ENCODE results near the gene AFTPH. TPM values are rescaled to one million over a fixed set of nuclear protein-coding genes. Genes with fewer than 3 reads are reported as not detected.
A peak's percentile ranks its signal among the peaks of the same experiment; 100 is the strongest.

AFTPH gene
- total RNA-seq, 3 donors from 2014 or later (not counting 1 experiment from before 2014, with no cell fraction given), result 28.9 to 39.6 (median 39.5) TPM

DNA sequence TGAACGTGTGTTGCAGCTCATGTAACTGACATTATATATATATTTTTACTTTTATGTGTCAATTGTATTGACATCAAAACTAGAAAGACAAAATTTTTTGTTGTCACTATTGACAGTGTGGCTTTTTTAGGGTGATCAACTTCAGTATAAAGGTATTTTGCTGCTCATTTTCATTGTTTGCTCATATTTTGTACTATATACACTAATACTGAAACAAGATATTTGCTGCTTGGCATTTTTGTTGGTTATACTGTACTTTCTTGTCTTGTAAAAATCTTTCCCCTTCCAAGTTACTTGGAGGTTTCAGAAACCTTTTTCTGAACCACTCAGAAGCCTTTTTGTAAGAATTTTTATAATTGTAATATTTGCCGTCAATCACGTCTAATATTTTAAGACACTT is 16.5 kb downstream of the AFTPH start:
- Histone ChIP-seq H3K27me3 (ENCODE audit: control insufficient read depth, insufficient read depth, low read length) (no peaks in the 10 kb centered on the region), H3K36me3 (ENCODE audit: control insufficient read depth, insufficient read depth, low read length) (peaks cover 2% of the 10 kb centered on the region), H3K4me3 (ENCODE audit: low read length) (no peak overlapping the region), H3K27ac (ENCODE audit: low read length) (no peak overlapping the region), H3K4me1 (ENCODE audit: control insufficient read depth, insufficient read depth, low read length) (no peaks in the 10 kb centered on the region), H3K9me3 (ENCODE audit: control insufficient read depth, insufficient read depth, low read length) (no peaks in the 10 kb centered on the region)
- no peak for DNase-seq
- H3K36me3 Mint-ChIP-seq, result no peaks in the 10 kb centered on the region
- no peak overlapping the region for H3K27ac Mint-ChIP-seq
- ATAC-seq, result no peak
- peaks cover 45 to 49% of the 10 kb centered on the region in 2 donors for H3K4me1 Mint-ChIP-seq
- intact Hi-C loops (cut with micrococcal nuclease), result no loop called here
- WGBS (ENCODE audit: insufficient coverage), result no CpG with 5 or more reads among the region's 3 CpGs
- no peak overlapping the region for H3K4me3 Mint-ChIP-seq
- no peaks in the 10 kb centered on the region for H3K9me3 Mint-ChIP-seq
- TF ChIP-seq, protein P1, sequence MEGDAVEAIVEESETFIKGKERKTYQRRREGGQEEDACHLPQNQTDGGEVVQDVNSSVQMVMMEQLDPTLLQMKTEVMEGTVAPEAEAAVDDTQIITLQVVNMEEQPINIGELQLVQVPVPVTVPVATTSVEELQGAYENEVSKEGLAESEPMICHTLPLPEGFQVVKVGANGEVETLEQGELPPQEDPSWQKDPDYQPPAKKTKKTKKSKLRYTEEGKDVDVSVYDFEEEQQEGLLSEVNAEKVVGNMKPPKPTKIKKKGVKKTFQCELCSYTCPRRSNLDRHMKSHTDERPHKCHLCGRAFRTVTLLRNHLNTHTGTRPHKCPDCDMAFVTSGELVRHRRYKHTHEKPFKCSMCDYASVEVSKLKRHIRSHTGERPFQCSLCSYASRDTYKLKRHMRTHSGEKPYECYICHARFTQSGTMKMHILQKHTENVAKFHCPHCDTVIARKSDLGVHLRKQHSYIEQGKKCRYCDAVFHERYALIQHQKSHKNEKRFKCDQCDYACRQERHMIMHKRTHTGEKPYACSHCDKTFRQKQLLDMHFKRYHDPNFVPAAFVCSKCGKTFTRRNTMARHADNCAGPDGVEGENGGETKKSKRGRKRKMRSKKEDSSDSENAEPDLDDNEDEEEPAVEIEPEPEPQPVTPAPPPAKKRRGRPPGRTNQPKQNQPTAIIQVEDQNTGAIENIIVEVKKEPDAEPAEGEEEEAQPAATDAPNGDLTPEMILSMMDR (IDR thresholded peaks at IDR 0.05), result no peak
- no peaks in the 10 kb centered on the region for H3K27me3 Mint-ChIP-seq (ENCODE audit: low read depth in 2 of 2)

DNA sequence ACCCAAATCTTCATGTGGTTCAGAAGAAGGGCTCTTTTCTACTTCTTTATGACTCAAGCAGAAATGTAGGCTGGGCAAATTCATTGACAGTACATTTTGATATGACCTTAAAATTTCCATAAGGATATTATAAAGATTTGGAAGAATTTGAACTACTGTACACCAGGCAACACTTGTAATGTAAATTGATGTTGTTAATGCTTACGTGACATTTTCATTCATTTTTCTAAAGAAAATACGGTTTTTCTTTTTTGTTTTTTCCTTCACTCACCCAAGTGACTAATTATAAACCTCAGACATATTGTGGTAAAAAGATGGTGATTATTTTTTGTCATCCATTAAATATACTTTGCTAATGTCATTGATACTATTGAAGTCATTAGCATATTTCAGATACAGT is 17.4 kb downstream of the AFTPH start:
- Histone ChIP-seq H3K36me3 (ENCODE audit: control insufficient read depth, insufficient read depth, low read length) (peaks cover 2% of the 10 kb centered on the region), H3K9me3 (ENCODE audit: control insufficient read depth, insufficient read depth, low read length) (no peaks in the 10 kb centered on the region), H3K27ac (ENCODE audit: low read length) (no peak overlapping the region), H3K4me3 (ENCODE audit: low read length) (no peak overlapping the region), H3K27me3 (ENCODE audit: control insufficient read depth, insufficient read depth, low read length) (no peaks in the 10 kb centered on the region), H3K4me1 (ENCODE audit: control insufficient read depth, insufficient read depth, low read length) (no peaks in the 10 kb centered on the region)
- no peaks in the 10 kb centered on the region for H3K9me3 Mint-ChIP-seq
- H3K36me3 Mint-ChIP-seq, result no peaks in the 10 kb centered on the region
- no peak for DNase-seq
- no peak overlapping the region for H3K27ac Mint-ChIP-seq
- no peak overlapping the region for H3K4me3 Mint-ChIP-seq
- intact Hi-C loops (cut with micrococcal nuclease), result no loop called here
- no peaks in the 10 kb centered on the region for H3K27me3 Mint-ChIP-seq (ENCODE audit: low read depth in 2 of 2)
- TF ChIP-seq, protein P1 (IDR thresholded peaks at IDR 0.05), result no peak
- ATAC-seq, result no peak
- peaks cover 39 to 43% of the 10 kb centered on the region in 2 donors for H3K4me1 Mint-ChIP-seq
- no CpG with 5 or more reads among the region's 2 CpGs for WGBS (ENCODE audit: insufficient coverage)

DNA sequence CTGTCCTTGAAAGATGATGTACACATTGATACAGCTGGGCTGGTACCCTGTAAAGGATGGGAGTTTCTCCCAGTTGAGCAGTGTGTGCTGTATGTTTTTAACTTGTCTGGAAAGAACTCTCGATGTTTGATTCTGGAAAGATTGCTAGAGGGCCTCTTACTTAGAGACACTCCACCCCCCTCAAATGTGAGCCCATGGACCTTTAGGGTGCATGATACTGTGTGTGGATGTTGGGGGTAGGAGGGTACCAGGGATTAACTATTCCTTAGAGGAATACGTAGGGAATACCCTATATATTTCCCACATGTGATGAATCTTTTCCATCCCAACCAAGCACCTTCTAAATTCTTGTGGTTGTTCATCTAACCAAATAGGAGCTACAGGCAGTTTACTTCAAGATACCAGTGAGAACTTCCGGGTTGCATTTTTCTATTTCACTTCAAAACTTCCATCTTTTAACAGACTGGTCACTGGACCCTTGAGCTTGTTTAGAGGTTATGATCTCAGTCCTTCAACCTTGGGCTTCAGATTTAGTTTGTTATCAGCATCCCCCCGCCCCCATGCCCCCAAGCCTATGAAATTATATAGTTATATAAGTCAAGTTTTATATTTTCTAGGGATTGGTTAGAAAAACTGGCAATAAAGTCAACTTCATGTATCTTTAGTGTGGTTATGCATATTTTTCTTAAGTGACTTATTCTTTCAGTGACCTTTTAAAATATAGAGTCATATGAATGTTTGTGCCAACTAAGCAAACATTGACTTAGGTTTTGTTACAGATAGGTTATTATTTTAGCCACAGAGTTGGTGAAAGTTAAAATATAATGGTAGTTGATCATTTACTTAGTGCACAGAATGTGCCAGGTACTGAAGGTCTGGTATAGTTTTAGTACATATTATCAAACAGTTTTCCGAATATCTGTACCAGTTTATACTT is 18.2 kb downstream of the AFTPH start:
- peaks cover 2% of the 10 kb centered on the region for H3K36me3 ChIP-seq (ENCODE audit: control insufficient read depth, insufficient read depth, low read length)
- H3K27me3 Mint-ChIP-seq (ENCODE audit: low read depth in 2 of 2), result no peaks in the 10 kb centered on the region
- no peak overlapping the region for H3K27ac Mint-ChIP-seq
- H3K4me1 Mint-ChIP-seq, result peaks cover 44 to 47% of the 10 kb centered on the region in 2 donors
- TF ChIP-seq, protein P1 (IDR thresholded peaks at IDR 0.05), result no peak
- no peaks in the 10 kb centered on the region for H3K4me1 ChIP-seq (ENCODE audit: control insufficient read depth, insufficient read depth, low read length)
- H3K27ac ChIP-seq (ENCODE audit: low read length), result no peak overlapping the region
- intact Hi-C loops (cut with micrococcal nuclease), result no loop called here
- H3K4me3 ChIP-seq (ENCODE audit: low read length), result no peak overlapping the region
- H3K36me3 Mint-ChIP-seq, result no peaks in the 10 kb centered on the region
- no peaks in the 10 kb centered on the region for H3K9me3 Mint-ChIP-seq
- H3K9me3 ChIP-seq (ENCODE audit: control insufficient read depth, insufficient read depth, low read length), result no peaks in the 10 kb centered on the region
- ATAC-seq (peak in 1 of 3 donors; percentile 30), DNase-seq (no peak)
- H3K27me3 ChIP-seq (ENCODE audit: control insufficient read depth, insufficient read depth, low read length), result no peaks in the 10 kb centered on the region
- 87% methylated on average over 2 of the region's 5 CpGs for WGBS (ENCODE audit: insufficient coverage)
- H3K4me3 Mint-ChIP-seq, result no peak overlapping the region

Data from natural killer cell (primary cell).